ENCODE results near the gene LPCAT3.

The LPCAT3 gene

DNA sequence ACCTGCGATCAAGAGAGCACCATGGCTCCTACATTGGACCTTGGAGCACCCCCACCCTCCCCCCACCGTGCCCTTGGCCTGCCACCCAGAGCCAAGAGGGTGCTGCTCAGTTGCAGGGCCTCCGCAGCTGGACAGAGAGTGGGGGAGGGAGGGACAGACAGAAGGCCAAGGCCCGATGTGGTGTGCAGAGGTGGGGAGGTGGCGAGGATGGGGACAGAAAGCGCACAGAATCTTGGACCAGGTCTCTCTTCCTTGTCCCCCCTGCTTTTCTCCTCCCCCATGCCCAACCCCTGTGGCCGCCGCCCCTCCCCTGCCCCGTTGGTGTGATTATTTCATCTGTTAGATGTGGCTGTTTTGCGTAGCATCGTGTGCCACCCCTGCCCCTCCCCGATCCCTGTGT is 76.5 kb downstream of the LPCAT3 start:
- Histone ChIP-seq H3K9me3 (replicated peaks in 1 of 2; ENCODE audit: control insufficient read depth in 2 of 2, insufficient read depth in 1 of 2, low read depth in 1 of 2, low read length in 2 of 2) (no peaks in the 10 kb centered on the region), H2AFZ (ENCODE audit: low read length) (no peak overlapping the region), H2BK5ac (ENCODE audit: low read length) (peak overlapping the region; percentile 72), H3K23ac (ENCODE audit: low read depth, low read length, poor library complexity) (peak overlapping the region; percentile 61), H4K91ac (ENCODE audit: low read depth, low read length, poor library complexity) (no peak overlapping the region), H3K4me2 (ENCODE audit: insufficient read depth, low read length, poor library complexity, severe bottlenecking) (no peak overlapping the region), H3K9ac (ENCODE audit: low read depth, low read length, poor library complexity) (peak overlapping the region; percentile 74), H3K18ac (ENCODE audit: low read length) (no peak overlapping the region), H3K4me1 (ENCODE audit: control insufficient read depth in 2 of 2, insufficient read depth in 1 of 2, low read depth in 1 of 2, low read length in 2 of 2) (peaks cover 11 to 17% of the 10 kb centered on the region in 2 donors), H3K14ac (ENCODE audit: low read length) (no peak overlapping the region), H3K4me3 (ENCODE audit: low read length in 2 of 2) (no peak overlapping the region), H3K27me3 (ENCODE audit: control insufficient read depth in 3 of 3, insufficient read depth in 3 of 3, low read depth in 1 of 3, low read length in 3 of 3) (no peaks in the 10 kb centered on the region), H3K36me3 (replicated peaks in 1 of 2; ENCODE audit: control insufficient read depth in 2 of 2, insufficient read depth in 2 of 2, low read length in 2 of 2) (peaks cover 31 to 66% of the 10 kb centered on the region in 2 donors), H2AK5ac (ENCODE audit: low read depth, low read length) (no peak overlapping the region), H3K4ac (ENCODE audit: low read length) (no peak overlapping the region), H2BK15ac (ENCODE audit: low read length) (no peak overlapping the region), H3K79me1 (ENCODE audit: low read depth, low read length) (peaks cover 12% of the 10 kb centered on the region), H4K8ac (ENCODE audit: low read depth, low read length) (no peak overlapping the region), H2BK120ac (ENCODE audit: low read depth, low read length) (no peak overlapping the region), H2BK12ac (ENCODE audit: low read length) (no peak overlapping the region), H3K27ac (replicated peaks; ENCODE audit: low read length) (no peak overlapping the region)
- WGBS, 2 donors (ENCODE audit: extremely low coverage in 2 of 2, insufficient read length in 2 of 2, insufficient replicate concordance in 1 of 2) = no CpG with 5 or more reads among the region's 12 CpGs
- no peak for DNase-seq (ENCODE audit: low spot score)

DNA sequence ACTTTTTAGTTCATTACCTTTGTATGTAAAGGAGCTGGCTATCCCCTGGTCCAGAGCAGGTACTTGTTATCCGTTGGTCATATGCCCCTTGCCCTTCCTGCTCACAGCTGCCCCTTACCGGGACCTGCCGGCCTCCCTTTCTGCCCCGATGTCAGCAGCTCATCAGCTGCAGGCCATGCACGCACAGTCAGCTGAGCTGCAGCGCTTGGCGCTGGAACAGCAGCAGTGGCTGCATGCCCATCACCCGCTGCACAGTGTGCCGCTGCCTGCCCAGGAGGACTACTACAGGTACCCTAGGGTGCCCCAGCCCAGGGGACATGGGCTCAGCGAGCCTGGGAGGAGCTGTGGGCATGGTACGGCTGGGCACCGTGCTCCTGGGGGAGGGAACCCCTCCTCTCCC is 77.0 kb downstream of the LPCAT3 start:
- H2AFZ ChIP-seq (ENCODE audit: low read length) = no peak overlapping the region
- DNase-seq (ENCODE audit: low spot score) = no peak
- H4K8ac ChIP-seq (ENCODE audit: low read depth, low read length) = no peak overlapping the region
- peaks cover 34 to 66% of the 10 kb centered on the region in 2 donors for H3K36me3 ChIP-seq (replicated peaks in 1 of 2; ENCODE audit: control insufficient read depth in 2 of 2, insufficient read depth in 2 of 2, low read length in 2 of 2)
- no peak overlapping the region for H3K9ac ChIP-seq (ENCODE audit: low read depth, low read length, poor library complexity)
- H2AK5ac ChIP-seq (ENCODE audit: low read depth, low read length) = peak overlapping the region; percentile 76
- no peak overlapping the region for H3K18ac ChIP-seq (ENCODE audit: low read length)
- H3K79me1 ChIP-seq (ENCODE audit: low read depth, low read length) = peaks cover 12% of the 10 kb centered on the region
- H3K4me2 ChIP-seq (ENCODE audit: insufficient read depth, low read length, poor library complexity, severe bottlenecking) = no peak overlapping the region
- peak overlapping the region; percentile 56 for H3K23ac ChIP-seq (ENCODE audit: low read depth, low read length, poor library complexity)
- no peak overlapping the region for H2BK120ac ChIP-seq (ENCODE audit: low read depth, low read length)
- H2BK12ac ChIP-seq (ENCODE audit: low read length) = peak overlapping the region; percentile 66
- no peak overlapping the region for H4K91ac ChIP-seq (ENCODE audit: low read depth, low read length, poor library complexity)
- peak overlapping the region; percentile 46 for H2BK5ac ChIP-seq (ENCODE audit: low read length)
- no peak overlapping the region for H3K27ac ChIP-seq (replicated peaks; ENCODE audit: low read length)
- H3K4ac ChIP-seq (ENCODE audit: low read length) = no peak overlapping the region
- no peaks in the 10 kb centered on the region for H3K27me3 ChIP-seq (ENCODE audit: control insufficient read depth in 3 of 3, insufficient read depth in 3 of 3, low read depth in 1 of 3, low read length in 3 of 3)
- no peaks in the 10 kb centered on the region for H3K9me3 ChIP-seq (replicated peaks in 1 of 2; ENCODE audit: control insufficient read depth in 2 of 2, insufficient read depth in 1 of 2, low read depth in 1 of 2, low read length in 2 of 2)
- no peak overlapping the region for H2BK15ac ChIP-seq (ENCODE audit: low read length)
- no peak overlapping the region for H3K14ac ChIP-seq (ENCODE audit: low read length)
- no CpG with 5 or more reads among the region's 12 CpGs for WGBS, 2 donors (ENCODE audit: extremely low coverage in 2 of 2, insufficient read length in 2 of 2, insufficient replicate concordance in 1 of 2)
- no peak overlapping the region for H3K4me3 ChIP-seq (ENCODE audit: low read length in 2 of 2)
- peaks cover 11 to 14% of the 10 kb centered on the region in 2 donors for H3K4me1 ChIP-seq (ENCODE audit: control insufficient read depth in 2 of 2, insufficient read depth in 1 of 2, low read depth in 1 of 2, low read length in 2 of 2)

DNA sequence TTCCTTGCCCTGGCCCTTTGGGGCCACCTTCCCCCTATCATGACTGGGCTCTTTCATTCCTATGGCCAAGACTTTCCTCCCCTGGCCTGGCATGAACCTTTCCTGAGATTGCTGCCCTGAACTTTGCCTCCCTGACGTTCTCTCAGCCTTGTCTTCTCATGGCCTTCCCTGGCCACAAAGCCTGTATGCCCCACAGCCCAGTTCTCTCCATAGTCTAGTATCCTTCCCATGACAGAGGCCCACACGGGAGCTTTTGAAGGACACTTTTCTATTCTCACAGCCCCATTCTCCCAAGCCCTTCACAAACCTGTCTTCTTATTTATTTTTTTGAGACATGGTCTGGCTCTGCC is 79.1 kb downstream of the LPCAT3 start:
- no peak overlapping the region for H2BK15ac ChIP-seq (ENCODE audit: low read length)
- peaks cover 3 to 6% of the 10 kb centered on the region in 2 donors for H3K4me1 ChIP-seq (ENCODE audit: control insufficient read depth in 2 of 2, insufficient read depth in 1 of 2, low read depth in 1 of 2, low read length in 2 of 2)
- peak overlapping the region; percentile 17 for H4K8ac ChIP-seq (ENCODE audit: low read depth, low read length)
- no peak overlapping the region for H2BK12ac ChIP-seq (ENCODE audit: low read length)
- no peak overlapping the region for H3K14ac ChIP-seq (ENCODE audit: low read length)
- H3K4me3 ChIP-seq (ENCODE audit: low read length in 2 of 2) = no peak overlapping the region
- H3K18ac ChIP-seq (ENCODE audit: low read length) = no peak overlapping the region
- H3K4me2 ChIP-seq (ENCODE audit: insufficient read depth, low read length, poor library complexity, severe bottlenecking) = no peak overlapping the region
- no CpG with 5 or more reads among the region's 2 CpGs for WGBS, 2 donors (ENCODE audit: extremely low coverage in 2 of 2, insufficient read length in 2 of 2, insufficient replicate concordance in 1 of 2)
- H4K91ac ChIP-seq (ENCODE audit: low read depth, low read length, poor library complexity) = no peak overlapping the region
- H3K9ac ChIP-seq (ENCODE audit: low read depth, low read length, poor library complexity) = no peak overlapping the region
- H3K4ac ChIP-seq (ENCODE audit: low read length) = no peak overlapping the region
- no peaks in the 10 kb centered on the region for H3K9me3 ChIP-seq (replicated peaks in 1 of 2; ENCODE audit: control insufficient read depth in 2 of 2, insufficient read depth in 1 of 2, low read depth in 1 of 2, low read length in 2 of 2)
- H3K27ac ChIP-seq (replicated peaks; ENCODE audit: low read length) = peak overlapping the region; percentile 17
- peak overlapping the region; percentile 100 for H3K23ac ChIP-seq (ENCODE audit: low read depth, low read length, poor library complexity)
- H3K27me3 ChIP-seq (ENCODE audit: control insufficient read depth in 3 of 3, insufficient read depth in 3 of 3, low read depth in 1 of 3, low read length in 3 of 3) = no peaks in the 10 kb centered on the region
- no peak overlapping the region for H2AK5ac ChIP-seq (ENCODE audit: low read depth, low read length)
- no peak overlapping the region for H2BK120ac ChIP-seq (ENCODE audit: low read depth, low read length)
- no peak overlapping the region for H2AFZ ChIP-seq (ENCODE audit: low read length)
- H3K79me1 ChIP-seq (ENCODE audit: low read depth, low read length) = peaks cover 15% of the 10 kb centered on the region
- H2BK5ac ChIP-seq (ENCODE audit: low read length) = no peak overlapping the region
- no peak for DNase-seq (ENCODE audit: low spot score)
- H3K36me3 ChIP-seq (replicated peaks in 1 of 2; ENCODE audit: control insufficient read depth in 2 of 2, insufficient read depth in 2 of 2, low read length in 2 of 2) = peaks cover 47 to 74% of the 10 kb centered on the region in 2 donors

DNA sequence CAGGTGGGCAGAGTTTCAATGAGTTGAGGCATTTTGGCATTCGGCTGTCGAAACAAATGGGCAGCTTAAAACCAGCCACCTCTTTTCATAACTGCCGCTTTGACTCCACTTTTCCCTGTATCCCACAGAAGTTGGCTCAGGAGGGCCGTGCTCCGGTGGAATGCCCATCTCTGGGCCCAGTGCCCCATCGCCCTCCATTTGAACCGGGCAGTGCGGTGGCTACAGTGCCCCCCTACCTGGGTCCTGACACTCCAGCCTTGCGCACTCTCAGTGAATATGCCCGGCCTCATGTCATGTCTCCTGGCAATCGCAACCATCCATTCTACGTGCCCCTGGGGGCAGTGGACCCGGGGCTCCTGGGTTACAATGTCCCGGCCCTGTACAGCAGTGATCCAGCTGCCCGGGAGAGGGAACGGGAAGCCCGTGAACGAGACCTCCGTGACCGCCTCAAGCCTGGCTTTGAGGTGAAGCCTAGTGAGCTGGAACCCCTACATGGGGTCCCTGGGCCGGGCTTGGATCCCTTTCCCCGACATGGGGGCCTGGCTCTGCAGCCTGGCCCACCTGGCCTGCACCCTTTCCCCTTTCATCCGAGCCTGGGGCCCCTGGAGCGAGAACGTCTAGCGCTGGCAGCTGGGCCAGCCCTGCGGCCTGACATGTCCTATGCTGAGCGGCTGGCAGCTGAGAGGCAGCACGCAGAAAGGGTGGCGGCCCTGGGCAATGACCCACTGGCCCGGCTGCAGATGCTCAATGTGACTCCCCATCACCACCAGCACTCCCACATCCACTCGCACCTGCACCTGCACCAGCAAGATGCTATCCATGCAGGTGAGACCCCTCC is 79.7 kb downstream of the LPCAT3 start:
- Histone ChIP-seq H3K23ac (ENCODE audit: low read depth, low read length, poor library complexity) (peak overlapping the region; percentile 100), H3K4ac (ENCODE audit: low read length) (peak overlapping the region; percentile 13), H3K9ac (ENCODE audit: low read depth, low read length, poor library complexity) (peak overlapping the region; percentile 94), H3K79me1 (ENCODE audit: low read depth, low read length) (peaks cover 15% of the 10 kb centered on the region), H3K9me3 (replicated peaks in 1 of 2; ENCODE audit: control insufficient read depth in 2 of 2, insufficient read depth in 1 of 2, low read depth in 1 of 2, low read length in 2 of 2) (no peaks in the 10 kb centered on the region), H3K4me1 (ENCODE audit: control insufficient read depth in 2 of 2, insufficient read depth in 1 of 2, low read depth in 1 of 2, low read length in 2 of 2) (peaks cover 3 to 6% of the 10 kb centered on the region in 2 donors), H3K4me2 (ENCODE audit: insufficient read depth, low read length, poor library complexity, severe bottlenecking) (peak overlapping the region; percentile 66), H4K8ac (ENCODE audit: low read depth, low read length) (peak overlapping the region; percentile 17), H2BK5ac (ENCODE audit: low read length) (peak overlapping the region; percentile 99), H2BK120ac (ENCODE audit: low read depth, low read length) (no peak overlapping the region), H2BK15ac (ENCODE audit: low read length) (peak overlapping the region; percentile 52), H2AK5ac (ENCODE audit: low read depth, low read length) (peak overlapping the region; percentile 95), H4K91ac (ENCODE audit: low read depth, low read length, poor library complexity) (peak overlapping the region; percentile 40), H2BK12ac (ENCODE audit: low read length) (no peak overlapping the region), H3K27me3 (ENCODE audit: control insufficient read depth in 3 of 3, insufficient read depth in 3 of 3, low read depth in 1 of 3, low read length in 3 of 3) (no peaks in the 10 kb centered on the region), H3K4me3 (ENCODE audit: low read length in 2 of 2) (peak overlapping the region; percentile 51 to 78), H3K18ac (ENCODE audit: low read length) (peak overlapping the region; percentile 69), H3K27ac (replicated peaks; ENCODE audit: low read length) (peak overlapping the region; percentile 95), H3K36me3 (replicated peaks in 1 of 2; ENCODE audit: control insufficient read depth in 2 of 2, insufficient read depth in 2 of 2, low read length in 2 of 2) (peaks cover 52 to 80% of the 10 kb centered on the region in 2 donors), H2AFZ (ENCODE audit: low read length) (no peak overlapping the region), H3K14ac (ENCODE audit: low read length) (peak overlapping the region; percentile 77)
- DNase-seq (ENCODE audit: low spot score) = no peak
- no CpG with 5 or more reads among the region's 32 CpGs for WGBS, 2 donors (ENCODE audit: extremely low coverage in 2 of 2, insufficient read length in 2 of 2, insufficient replicate concordance in 1 of 2)
